K562 (cell line): ENCODE data around the gene SRPRA. TPM values are rescaled to one million over a fixed set of nuclear protein-coding genes. Genes with fewer than 3 reads are reported as not detected.

Experiments
- CREB3L1 ChIP-seq: fragments of 450-650 bp; IDR thresholded peaks from 2 replicates; pipeline ENCODE4 v1.6.1; 2014; ENCODE audit warnings: low read depth, mild to moderate bottlenecking, moderate library complexity, borderline replicate concordance
- FOXA1 ChIP-seq: fragments of 450-650 bp; IDR thresholded peaks from 2 replicates; pipeline ENCODE4 v1.6.1; 2016; ENCODE audit warnings: mild to moderate bottlenecking, borderline replicate concordance
- HCFC1 ChIP-seq: IDR thresholded peaks from 2 replicates; pipeline ENCODE4 v1.6.1; 2012; ENCODE audit warnings: low read depth, low read length, improper control_type of control experiment
- KAT7 ChIP-seq: sonication (generic); formaldehyde crosslinking; IDR thresholded peaks from 2 replicates; pipeline ENCODE4 v1.8.0; 2022; ENCODE audit warnings: missing genetic modification reagents, mild to moderate bottlenecking, borderline replicate concordance
- PCBP1 ChIP-seq: fragments of 200-400 bp; formaldehyde crosslinking; IDR thresholded peaks from 2 replicates; pipeline ENCODE4 v1.6.1; 2018; ENCODE audit warnings: mild to moderate bottlenecking, low read depth, low read length; ENCODE audit not compliant: poor library complexity, severe bottlenecking
- RFX7 ChIP-seq: fragments of 250-450 bp; sonication (Bioruptor Pico); IDR thresholded peaks from 2 replicates; pipeline ENCODE4 v1.5.1; 2021; ENCODE audit warnings: mild to moderate bottlenecking
- RREB1 ChIP-seq: fragments of 250-450 bp; sonication (Bioruptor Pico); IDR thresholded peaks from 2 replicates; pipeline ENCODE4 v1.4.0; 2020
- SIN3A ChIP-seq, 2 experiments: fragments of 150-350 bp in 1 of 2; IDR thresholded peaks; 2 replicates each; pipeline ENCODE4 v1.6.1; 2011 to 2016; ENCODE audit warnings: borderline replicate concordance in 2 of 2, low read depth in 2 of 2, low read length in 2 of 2, mild to moderate bottlenecking in 2 of 2, moderate library complexity in 2 of 2; ENCODE audit not compliant: control insufficient read depth in 1 of 2
- polyA plus RNA-seq, 8 experiments: library from polyadenylated mRNA; depleted of rRNA in 4 of 8; stranded (reverse) in 5 of 8; unstranded in 3 of 8; fragments of >200 nt; fragmentation: Nextera tagmentation in 2 of 8; fragmentation: Illumina TruSeq in 1 of 8; extraction: Ambion mirVana in 2 of 8; extraction: Trizol in 1 of 8; gene quantifications; 2 replicates each; pipeline versions ENCODE4 v1.2.1 to v1.2.3, GENCODE V29; 2011 to 2014; ENCODE audit warnings: inconsistent platforms in 1 of 8, missing spikeins in 1 of 8
- total RNA-seq, 7 experiments: library from RNA; depleted of rRNA in 6 of 7; stranded (reverse); fragments of >200 nt in 6 of 7; fragmentation: Illumina TruSeq in 2 of 7; extraction: Trizol in 2 of 7; gene quantifications; 2 replicates each; pipeline versions ENCODE4 v1.2.1 to v1.2.3, GENCODE V29; 2011 to 2021; ENCODE audit warnings: low replicate concordance in 1 of 7
- TF ChIP-seq, protein P1 (sequence below): fragments of 250-450 bp; sonication (Bioruptor Pico); IDR thresholded peaks from 2 replicates; pipeline ENCODE4 v1.8.0; 2022; ENCODE audit warnings: inconsistent platforms
- TF ChIP-seq, protein P2 (sequence below): sonication (generic); formaldehyde crosslinking; IDR thresholded peaks from 2 replicates; pipeline ENCODE4 v1.8.1; 2023; ENCODE audit warnings: mild to moderate bottlenecking, missing genetic modification reagents
- TF ChIP-seq, protein P3 (sequence below): sonication (generic); formaldehyde crosslinking; IDR thresholded peaks from 2 replicates; pipeline ENCODE4 v1.8.0; 2022; ENCODE audit warnings: missing genetic modification reagents, mild to moderate bottlenecking, borderline replicate concordance

The SRPRA gene
- total and polyA plus RNA-seq, 9 of the 15 experiments (the other 6 are each of a cell fraction or from before 2014, with no cell fraction given), result 33.5 to 124 (median 80.0) TPM

DNA sequence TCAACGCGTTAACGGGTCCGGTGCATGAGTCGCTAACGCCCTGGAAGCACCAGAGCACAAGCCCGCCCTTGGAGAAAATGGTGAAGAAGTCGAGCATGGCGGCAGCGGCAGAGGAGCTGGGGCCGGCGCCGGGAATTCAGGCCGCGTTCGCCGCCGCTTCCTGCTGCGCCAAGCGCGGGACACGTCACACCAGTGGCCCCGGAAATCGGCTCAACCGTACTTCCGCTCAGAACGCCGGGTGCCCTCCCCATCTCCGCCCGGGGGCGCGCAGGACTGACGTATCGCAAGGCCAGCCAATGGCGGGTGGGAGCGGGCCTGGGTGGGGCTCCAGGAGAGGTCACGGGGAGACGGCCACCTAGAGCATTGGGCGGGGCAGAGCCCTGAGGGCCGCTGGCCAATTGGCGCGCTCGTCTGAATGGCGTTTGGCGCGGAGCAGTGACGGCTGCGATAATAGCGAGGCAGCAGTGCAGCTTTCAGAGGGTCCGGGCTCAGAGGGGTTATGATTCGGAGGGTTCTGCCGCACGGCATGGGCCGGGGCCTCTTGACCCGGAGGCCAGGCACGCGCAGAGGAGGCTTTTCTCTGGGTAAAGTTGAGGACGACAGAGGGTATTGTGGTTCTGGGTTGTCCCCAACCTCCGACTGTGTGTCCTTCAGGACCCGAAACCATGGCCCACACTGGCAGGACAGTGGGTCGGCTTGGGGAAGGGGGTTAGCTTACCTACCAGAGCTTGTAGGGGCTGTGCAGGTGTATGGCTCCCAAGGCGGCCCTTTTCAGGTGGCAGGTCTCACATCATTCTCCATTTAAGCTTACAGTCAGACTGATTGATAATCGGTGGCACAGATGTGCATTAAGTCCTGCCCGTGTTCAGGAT is at the start of gene SRPRA, which contains the start of gene FOXRED1 (continued):
- TF ChIP-seq RREB1 (CRISPR knock-in tag), result no peak
- TF ChIP-seq, protein P1, sequence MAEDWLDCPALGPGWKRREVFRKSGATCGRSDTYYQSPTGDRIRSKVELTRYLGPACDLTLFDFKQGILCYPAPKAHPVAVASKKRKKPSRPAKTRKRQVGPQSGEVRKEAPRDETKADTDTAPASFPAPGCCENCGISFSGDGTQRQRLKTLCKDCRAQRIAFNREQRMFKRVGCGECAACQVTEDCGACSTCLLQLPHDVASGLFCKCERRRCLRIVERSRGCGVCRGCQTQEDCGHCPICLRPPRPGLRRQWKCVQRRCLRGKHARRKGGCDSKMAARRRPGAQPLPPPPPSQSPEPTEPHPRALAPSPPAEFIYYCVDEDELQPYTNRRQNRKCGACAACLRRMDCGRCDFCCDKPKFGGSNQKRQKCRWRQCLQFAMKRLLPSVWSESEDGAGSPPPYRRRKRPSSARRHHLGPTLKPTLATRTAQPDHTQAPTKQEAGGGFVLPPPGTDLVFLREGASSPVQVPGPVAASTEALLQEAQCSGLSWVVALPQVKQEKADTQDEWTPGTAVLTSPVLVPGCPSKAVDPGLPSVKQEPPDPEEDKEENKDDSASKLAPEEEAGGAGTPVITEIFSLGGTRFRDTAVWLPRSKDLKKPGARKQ, result no peak
- TF ChIP-seq CREB3L1, result peak; percentile 97
- TF ChIP-seq, protein P2, sequence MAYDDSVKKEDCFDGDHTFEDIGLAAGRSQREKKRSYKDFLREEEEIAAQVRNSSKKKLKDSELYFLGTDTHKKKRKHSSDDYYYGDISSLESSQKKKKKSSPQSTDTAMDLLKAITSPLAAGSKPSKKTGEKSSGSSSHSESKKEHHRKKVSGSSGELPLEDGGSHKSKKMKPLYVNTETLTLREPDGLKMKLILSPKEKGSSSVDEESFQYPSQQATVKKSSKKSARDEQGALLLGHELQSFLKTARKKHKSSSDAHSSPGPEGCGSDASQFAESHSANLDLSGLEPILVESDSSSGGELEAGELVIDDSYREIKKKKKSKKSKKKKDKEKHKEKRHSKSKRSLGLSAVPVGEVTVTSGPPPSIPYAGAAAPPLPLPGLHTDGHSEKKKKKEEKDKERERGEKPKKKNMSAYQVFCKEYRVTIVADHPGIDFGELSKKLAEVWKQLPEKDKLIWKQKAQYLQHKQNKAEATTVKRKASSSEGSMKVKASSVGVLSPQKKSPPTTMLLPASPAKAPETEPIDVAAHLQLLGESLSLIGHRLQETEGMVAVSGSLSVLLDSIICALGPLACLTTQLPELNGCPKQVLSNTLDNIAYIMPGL, result peak; percentile 47; the same call in 1 of the 2 replicates
- peak; percentile 84 for TF ChIP-seq HCFC1
- TF ChIP-seq KAT7 (CRISPR knock-in tag), result no peak
- TF ChIP-seq PCBP1, result peak; percentile 92
- TF ChIP-seq, protein P3, sequence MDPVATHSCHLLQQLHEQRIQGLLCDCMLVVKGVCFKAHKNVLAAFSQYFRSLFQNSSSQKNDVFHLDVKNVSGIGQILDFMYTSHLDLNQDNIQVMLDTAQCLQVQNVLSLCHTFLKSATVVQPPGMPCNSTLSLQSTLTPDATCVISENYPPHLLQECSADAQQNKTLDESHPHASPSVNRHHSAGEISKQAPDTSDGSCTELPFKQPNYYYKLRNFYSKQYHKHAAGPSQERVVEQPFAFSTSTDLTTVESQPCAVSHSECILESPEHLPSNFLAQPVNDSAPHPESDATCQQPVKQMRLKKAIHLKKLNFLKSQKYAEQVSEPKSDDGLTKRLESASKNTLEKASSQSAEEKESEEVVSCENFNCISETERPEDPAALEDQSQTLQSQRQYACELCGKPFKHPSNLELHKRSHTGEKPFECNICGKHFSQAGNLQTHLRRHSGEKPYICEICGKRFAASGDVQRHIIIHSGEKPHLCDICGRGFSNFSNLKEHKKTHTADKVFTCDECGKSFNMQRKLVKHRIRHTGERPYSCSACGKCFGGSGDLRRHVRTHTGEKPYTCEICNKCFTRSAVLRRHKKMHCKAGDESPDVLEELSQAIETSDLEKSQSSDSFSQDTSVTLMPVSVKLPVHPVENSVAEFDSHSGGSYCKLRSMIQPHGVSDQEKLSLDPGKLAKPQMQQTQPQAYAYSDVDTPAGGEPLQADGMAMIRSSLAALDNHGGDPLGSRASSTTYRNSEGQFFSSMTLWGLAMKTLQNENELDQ (CRISPR knock-in tag), result no peak
- TF ChIP-seq RFX7 (CRISPR knock-in tag), result no peak
- TF ChIP-seq SIN3A (IDR thresholded peaks at IDR 0.05; ENCODE audit: borderline replicate concordance in 2 of 2, control insufficient read depth in 1 of 2, low read depth in 2 of 2, low read length in 2 of 2), result peak; percentile 61 to 86; a peak in 3 of 4 replicates
- no peak for TF ChIP-seq FOXA1
